Memory B cell (primary cell): Measurements from ENCODE around the gene RRP1B.

Source experiments
- ATAC-seq: fragments of 150-1000 bp; cut with Tn5 transposase; 2 replicates; pipeline ENCODE4 v1.10.0; 2021; ENCODE audit warnings: low read depth, mild to moderate bottlenecking, moderate library complexity
- DNase-seq, 2 donors: peaks; one replicate each; pipeline ENCODE4 v3.0.0; 2022; ENCODE audit warnings: low spot score in 2 of 2
- H3K27ac Mint-ChIP-seq: one replicate; pipeline ENCODE4 v1.8.0; 2022; ENCODE audit warnings: mild to moderate bottlenecking, moderate library complexity, mixed read lengths
- H3K27me3 Mint-ChIP-seq: one replicate; pipeline ENCODE4 v1.8.0; 2022; ENCODE audit warnings: mixed read lengths
- H3K36me3 Mint-ChIP-seq: one replicate; pipeline ENCODE4 v1.8.0; 2022; ENCODE audit warnings: mild to moderate bottlenecking, mixed read lengths
- H3K4me1 Mint-ChIP-seq: one replicate; pipeline ENCODE4 v1.8.0; 2022; ENCODE audit warnings: mixed read lengths
- H3K4me3 Mint-ChIP-seq: one replicate; pipeline ENCODE4 v1.8.0; 2022; ENCODE audit warnings: mild to moderate bottlenecking, moderate library complexity, mixed read lengths
- H3K9me3 Mint-ChIP-seq: one replicate; pipeline ENCODE4 v1.8.0; 2022; ENCODE audit warnings: mixed read lengths

RRP1B gene

GRCh38 chr21:43737158-43737950 is 78.0 kb downstream of the RRP1B start:
- no peak overlapping the region for H3K27ac Mint-ChIP-seq
- ATAC-seq (no peak), DNase-seq (no peak)
- H3K9me3 Mint-ChIP-seq = no peaks in the 10 kb centered on the region
- no peak overlapping the region for H3K4me3 Mint-ChIP-seq
- H3K36me3 Mint-ChIP-seq = peaks cover 4% of the 10 kb centered on the region
- H3K27me3 Mint-ChIP-seq = no peaks in the 10 kb centered on the region
- peaks cover 12% of the 10 kb centered on the region for H3K4me1 Mint-ChIP-seq

- Mint-ChIP-seq H3K36me3 (peaks cover 6% of the 10 kb centered on the region), H3K4me1 (peaks cover 7% of the 10 kb centered on the region), H3K27ac (peak overlapping the region; percentile 89), H3K4me3 (no peak overlapping the region), H3K9me3 (no peaks in the 10 kb centered on the region), H3K27me3 (no peaks in the 10 kb centered on the region)
- peak; percentile 20 for ATAC-seq
- DNase-seq = no peak
These were observed 80.5 kb downstream of the RRP1B start for GRCh38 chr21:43739621-43740435.

GRCh38 chr21:43740497-43741156 is 81.3 kb downstream of the RRP1B start:
- H3K4me1 Mint-ChIP-seq = peaks cover 6% of the 10 kb centered on the region
- DNase-seq (peak; percentile 28 to 32), ATAC-seq (peak; percentile 72)
- H3K9me3 Mint-ChIP-seq = no peaks in the 10 kb centered on the region
- peaks cover 10% of the 10 kb centered on the region for H3K36me3 Mint-ChIP-seq
- H3K27ac Mint-ChIP-seq = peak overlapping the region; percentile 89
- H3K27me3 Mint-ChIP-seq = no peaks in the 10 kb centered on the region
- H3K4me3 Mint-ChIP-seq = peak overlapping the region; percentile 65

- ATAC-seq (no peak), DNase-seq (no peak)
- Mint-ChIP-seq H3K4me1 (peaks cover 6% of the 10 kb centered on the region), H3K27ac (no peak overlapping the region), H3K4me3 (no peak overlapping the region), H3K9me3 (no peaks in the 10 kb centered on the region), H3K27me3 (no peaks in the 10 kb centered on the region), H3K36me3 (peaks cover 13% of the 10 kb centered on the region)
These were observed 82.2 kb downstream of the RRP1B start for GRCh38 chr21:43741423-43742096.

- H3K27me3 Mint-ChIP-seq = no peaks in the 10 kb centered on the region
- peaks cover 6% of the 10 kb centered on the region for H3K4me1 Mint-ChIP-seq
- no peak overlapping the region for H3K27ac Mint-ChIP-seq
- H3K36me3 Mint-ChIP-seq = peaks cover 15% of the 10 kb centered on the region
- H3K4me3 Mint-ChIP-seq = no peak overlapping the region
- no peaks in the 10 kb centered on the region for H3K9me3 Mint-ChIP-seq
- DNase-seq (no peak), ATAC-seq (no peak)
These were observed 84.6 kb downstream of the RRP1B start for GRCh38 chr21:43743947-43744346.

- no peaks in the 10 kb centered on the region for H3K27me3 Mint-ChIP-seq
- no peak for ATAC-seq
- no peak for DNase-seq
- H3K36me3 Mint-ChIP-seq = peaks cover 15% of the 10 kb centered on the region
- H3K27ac Mint-ChIP-seq = no peak overlapping the region
- H3K4me1 Mint-ChIP-seq = peaks cover 4% of the 10 kb centered on the region
- no peaks in the 10 kb centered on the region for H3K9me3 Mint-ChIP-seq
- H3K4me3 Mint-ChIP-seq = no peak overlapping the region
These were observed 85.4 kb downstream of the RRP1B start for GRCh38 chr21:43744725-43745124.
